A673 (cell line): ENCODE results near the gene ADAMTS7.
"Not testable (repeated sequence)": the region's sequence is repeated elsewhere in the genome, so short reads cannot be mapped to it uniquely, and the experiment has no call there.

Source experiments
- EZH2 ChIP-seq: fragments of 200-600 bp; sonication (generic); IDR thresholded peaks from 2 replicates; pipeline ENCODE4 v1.6.1; 2017; ENCODE audit warnings: borderline replicate concordance, low read depth, mild to moderate bottlenecking, mixed read lengths, antibody characterized with exemption, low read length; ENCODE audit not compliant: poor library complexity, severe bottlenecking
- TF ChIP-seq, protein P1 (sequence below): fragments of 300-800, 200-600 bp; sonication (generic); conservative IDR thresholded peaks from 2 replicates; pipeline ENCODE4 v1.5.1; 2017; ENCODE audit warnings: low read depth, mild to moderate bottlenecking, antibody characterized with exemption, low read length, moderate library complexity, mixed read lengths

GRCh38 chr15:78771436-78772000 lies 39.7 kb downstream of the ADAMTS7 start:
- TF ChIP-seq, protein P1, sequence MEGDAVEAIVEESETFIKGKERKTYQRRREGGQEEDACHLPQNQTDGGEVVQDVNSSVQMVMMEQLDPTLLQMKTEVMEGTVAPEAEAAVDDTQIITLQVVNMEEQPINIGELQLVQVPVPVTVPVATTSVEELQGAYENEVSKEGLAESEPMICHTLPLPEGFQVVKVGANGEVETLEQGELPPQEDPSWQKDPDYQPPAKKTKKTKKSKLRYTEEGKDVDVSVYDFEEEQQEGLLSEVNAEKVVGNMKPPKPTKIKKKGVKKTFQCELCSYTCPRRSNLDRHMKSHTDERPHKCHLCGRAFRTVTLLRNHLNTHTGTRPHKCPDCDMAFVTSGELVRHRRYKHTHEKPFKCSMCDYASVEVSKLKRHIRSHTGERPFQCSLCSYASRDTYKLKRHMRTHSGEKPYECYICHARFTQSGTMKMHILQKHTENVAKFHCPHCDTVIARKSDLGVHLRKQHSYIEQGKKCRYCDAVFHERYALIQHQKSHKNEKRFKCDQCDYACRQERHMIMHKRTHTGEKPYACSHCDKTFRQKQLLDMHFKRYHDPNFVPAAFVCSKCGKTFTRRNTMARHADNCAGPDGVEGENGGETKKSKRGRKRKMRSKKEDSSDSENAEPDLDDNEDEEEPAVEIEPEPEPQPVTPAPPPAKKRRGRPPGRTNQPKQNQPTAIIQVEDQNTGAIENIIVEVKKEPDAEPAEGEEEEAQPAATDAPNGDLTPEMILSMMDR: not testable (repeated sequence)
- TF ChIP-seq EZH2: not testable (repeated sequence)
